Measurements from ENCODE around the gene PGAP3. TPM values are rescaled to one million over a fixed set of nuclear protein-coding genes. Genes with fewer than 3 reads are reported as not detected.

PGAP3 gene
- polyA plus RNA-seq, 1 experiment = 20.3 TPM

- peaks cover 1% of the 10 kb centered on the region; the same call in 1 of the 2 replicates for H3K36me3 ChIP-seq (ENCODE audit: control insufficient read depth, insufficient read depth, low read length)
- H3K4me3 ChIP-seq (ENCODE audit: low read depth, low read length) = no peak overlapping the region
- DNase-seq (ENCODE audit: low read depth) = no peak
- ChIA-PET CTCF (interaction anchor here (1.1 to 16.9 kb wide), 8 partner anchors 8 to 55 kb away, joined by 3 to 185 read pairs (median 6); partner anchors contain the start of genes ERBB2, PGAP3, PNMT and PPP1R1B), POLR2A (interaction anchor here (1.3 kb wide), 1 partner anchor 11 kb away, joined by 4 read pairs; the partner anchor contains the start of gene PGAP3)
- TF ChIP-seq CTCF (IDR thresholded peaks at IDR 0.05; ENCODE audit: insufficient read depth, low read depth, low read length) = no peak
- H3K27me3 ChIP-seq (ENCODE audit: control insufficient read depth, insufficient read depth, low read length) = no peaks in the 10 kb centered on the region
These were observed 10.8 kb downstream of the PGAP3 start for GRCh38 chr17:39677072-39677471.

- no peak overlapping the region for H3K4me3 ChIP-seq (ENCODE audit: low read depth, low read length)
- no peak for DNase-seq (ENCODE audit: low read depth)
- peaks cover 1% of the 10 kb centered on the region; the same call in 1 of the 2 replicates for H3K36me3 ChIP-seq (ENCODE audit: control insufficient read depth, insufficient read depth, low read length)
- TF ChIP-seq CTCF (IDR thresholded peaks at IDR 0.05; ENCODE audit: insufficient read depth, low read depth, low read length) = no peak
- POLR2A ChIA-PET = no interaction called here
- CTCF ChIA-PET = interaction anchor here (1.1 to 16.9 kb wide), 4 partner anchors 12 to 54 kb away, joined by 3 to 185 read pairs (median 3); partner anchors contain the start of genes ERBB2, MIEN1, PGAP3 and PPP1R1B
- H3K27me3 ChIP-seq (ENCODE audit: control insufficient read depth, insufficient read depth, low read length) = no peaks in the 10 kb centered on the region; the same call in 1 of the 2 replicates
These were observed 11.5 kb downstream of the PGAP3 start for GRCh38 chr17:39676198-39676819.

- Histone ChIP-seq H3K27me3 (ENCODE audit: control insufficient read depth, insufficient read depth, low read length) (peaks cover 4% of the 10 kb centered on the region), H3K36me3 (ENCODE audit: control insufficient read depth, insufficient read depth, low read length) (peaks cover 1% of the 10 kb centered on the region; the same call in 1 of the 2 replicates), H3K4me3 (ENCODE audit: low read depth, low read length) (no peak overlapping the region)
- CTCF ChIA-PET = interaction anchor here (1.0 to 16.9 kb wide), 4 partner anchors 9 to 54 kb away, joined by 3 to 185 read pairs (median 3); partner anchors contain the start of genes MIEN1, PGAP3 and PPP1R1B
- no peak for TF ChIP-seq CTCF (IDR thresholded peaks at IDR 0.05; ENCODE audit: insufficient read depth, low read depth, low read length)
- POLR2A ChIA-PET = no interaction called here
- no peak for DNase-seq (ENCODE audit: low read depth)
These were observed 12.3 kb downstream of the PGAP3 start for GRCh38 chr17:39675390-39676082.

- DNase-seq (ENCODE audit: low read depth) = no peak
- no peak for TF ChIP-seq CTCF (IDR thresholded peaks at IDR 0.05; ENCODE audit: insufficient read depth, low read depth, low read length)
- Histone ChIP-seq H3K36me3 (ENCODE audit: control insufficient read depth, insufficient read depth, low read length) (no peaks in the 10 kb centered on the region; the same call in 1 of the 2 replicates), H3K4me3 (ENCODE audit: low read depth, low read length) (no peak overlapping the region), H3K27me3 (ENCODE audit: control insufficient read depth, insufficient read depth, low read length) (peaks cover 8% of the 10 kb centered on the region)
- CTCF ChIA-PET = interaction anchor here (1.0 to 16.9 kb wide), 4 partner anchors 8 to 55 kb away, joined by 3 to 185 read pairs (median 3); partner anchors contain the start of genes MIEN1, PGAP3 and PPP1R1B
- POLR2A ChIA-PET = no interaction called here
These were observed 13.0 kb downstream of the PGAP3 start for GRCh38 chr17:39674702-39675389.

Data from BJ (cell line).